ENCODE data around the gene KIF5C.

The KIF5C gene

GRCh38 chr2:148983896-148984295, 108.9 kb downstream of the KIF5C start:
- no peak for DNase-seq (ENCODE audit: extremely low read depth, low read depth)
- TF ChIP-seq CTCF (IDR thresholded peaks at IDR 0.05; ENCODE audit: low read depth, low read length), result no peak

- TF ChIP-seq CTCF (IDR thresholded peaks at IDR 0.05; ENCODE audit: low read depth, low read length), result no peak
- no peak for DNase-seq (ENCODE audit: extremely low read depth, low read depth)
Measured at GRCh38 chr2:148984449-148984848, 109.4 kb downstream of the KIF5C start.

GRCh38 chr2:148987286-148987685, 112.3 kb downstream of the KIF5C start:
- no peak for DNase-seq (ENCODE audit: extremely low read depth, low read depth)
- no peak for TF ChIP-seq CTCF (IDR thresholded peaks at IDR 0.05; ENCODE audit: low read depth, low read length)

- TF ChIP-seq CTCF (IDR thresholded peaks at IDR 0.05; ENCODE audit: low read depth, low read length), result no peak
Measured at GRCh38 chr2:148988337-148988736, 113.3 kb downstream of the KIF5C start.

GRCh38 chr2:148989882-148990493, 115.0 kb downstream of the KIF5C start:
- peak; percentile 73 for TF ChIP-seq CTCF (IDR thresholded peaks at IDR 0.05; ENCODE audit: low read depth, low read length)
- DNase-seq (ENCODE audit: extremely low read depth, low read depth), result peak; percentile 72

More at GRCh38 chr2:148988337-148988736, 113.3 kb downstream of the KIF5C start:
- DNase-seq (ENCODE audit: extremely low read depth, low read depth), result no peak

GRCh38 chr2:148990968-148991367, 115.9 kb downstream of the KIF5C start:
- TF ChIP-seq CTCF (IDR thresholded peaks at IDR 0.05; ENCODE audit: low read depth, low read length), result no peak
- no peak for DNase-seq (ENCODE audit: extremely low read depth, low read depth)

- TF ChIP-seq CTCF (IDR thresholded peaks at IDR 0.05; ENCODE audit: low read depth, low read length), result no peak
- DNase-seq (ENCODE audit: extremely low read depth, low read depth), result no peak
Measured at GRCh38 chr2:148992448-148992847, 117.4 kb downstream of the KIF5C start.

All from AG09319 (cell line).